ENCODE measurements around the gene ZSWIM6.
"Not testable (repeated sequence)": the region's sequence is repeated elsewhere in the genome, so short reads cannot be mapped to it uniquely, and the experiment has no call there.

GRCh38 chr5:61421262-61421661 is 89.2 kb downstream of the ZSWIM6 start:
- TF ChIP-seq, protein P1, sequence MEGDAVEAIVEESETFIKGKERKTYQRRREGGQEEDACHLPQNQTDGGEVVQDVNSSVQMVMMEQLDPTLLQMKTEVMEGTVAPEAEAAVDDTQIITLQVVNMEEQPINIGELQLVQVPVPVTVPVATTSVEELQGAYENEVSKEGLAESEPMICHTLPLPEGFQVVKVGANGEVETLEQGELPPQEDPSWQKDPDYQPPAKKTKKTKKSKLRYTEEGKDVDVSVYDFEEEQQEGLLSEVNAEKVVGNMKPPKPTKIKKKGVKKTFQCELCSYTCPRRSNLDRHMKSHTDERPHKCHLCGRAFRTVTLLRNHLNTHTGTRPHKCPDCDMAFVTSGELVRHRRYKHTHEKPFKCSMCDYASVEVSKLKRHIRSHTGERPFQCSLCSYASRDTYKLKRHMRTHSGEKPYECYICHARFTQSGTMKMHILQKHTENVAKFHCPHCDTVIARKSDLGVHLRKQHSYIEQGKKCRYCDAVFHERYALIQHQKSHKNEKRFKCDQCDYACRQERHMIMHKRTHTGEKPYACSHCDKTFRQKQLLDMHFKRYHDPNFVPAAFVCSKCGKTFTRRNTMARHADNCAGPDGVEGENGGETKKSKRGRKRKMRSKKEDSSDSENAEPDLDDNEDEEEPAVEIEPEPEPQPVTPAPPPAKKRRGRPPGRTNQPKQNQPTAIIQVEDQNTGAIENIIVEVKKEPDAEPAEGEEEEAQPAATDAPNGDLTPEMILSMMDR (IDR thresholded peaks at IDR 0.05) = not testable (repeated sequence)
- TF ChIP-seq POLR2A (IDR thresholded peaks at IDR 0.05) = not testable (repeated sequence)

All from Peyer's patch (tissue), 4 donors.